ENCODE measurements around the gene MAD1L1. TPM values are rescaled to one million over a fixed set of nuclear protein-coding genes. Genes with fewer than 3 reads are reported as not detected.
A peak's percentile ranks its signal among the peaks of the same experiment; 100 is the strongest.

MAD1L1 gene
- total RNA-seq, 1 donor from 2014 or later, result 32.3 TPM

DNA sequence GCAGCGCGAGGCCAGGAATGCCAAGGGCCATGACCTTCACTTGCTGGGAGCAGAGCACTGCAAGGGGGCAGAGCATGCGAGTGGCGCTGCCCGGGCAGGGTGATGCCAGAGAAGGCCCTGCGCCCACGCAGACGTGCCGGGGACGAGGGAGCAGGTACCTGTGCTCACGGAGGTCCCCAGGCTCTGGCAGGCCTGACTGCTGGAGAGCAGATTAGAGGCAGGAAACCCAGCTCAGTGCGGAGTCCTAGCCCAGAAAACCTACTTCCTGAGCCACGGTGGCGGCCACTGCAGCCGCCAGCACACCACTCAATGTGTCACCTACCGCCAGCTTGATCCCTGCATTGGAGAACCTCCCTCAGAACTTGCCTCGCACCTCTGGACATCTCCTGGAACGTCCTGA is 148.4 kb downstream of the MAD1L1 start:
- TF ChIP-seq, protein P1, sequence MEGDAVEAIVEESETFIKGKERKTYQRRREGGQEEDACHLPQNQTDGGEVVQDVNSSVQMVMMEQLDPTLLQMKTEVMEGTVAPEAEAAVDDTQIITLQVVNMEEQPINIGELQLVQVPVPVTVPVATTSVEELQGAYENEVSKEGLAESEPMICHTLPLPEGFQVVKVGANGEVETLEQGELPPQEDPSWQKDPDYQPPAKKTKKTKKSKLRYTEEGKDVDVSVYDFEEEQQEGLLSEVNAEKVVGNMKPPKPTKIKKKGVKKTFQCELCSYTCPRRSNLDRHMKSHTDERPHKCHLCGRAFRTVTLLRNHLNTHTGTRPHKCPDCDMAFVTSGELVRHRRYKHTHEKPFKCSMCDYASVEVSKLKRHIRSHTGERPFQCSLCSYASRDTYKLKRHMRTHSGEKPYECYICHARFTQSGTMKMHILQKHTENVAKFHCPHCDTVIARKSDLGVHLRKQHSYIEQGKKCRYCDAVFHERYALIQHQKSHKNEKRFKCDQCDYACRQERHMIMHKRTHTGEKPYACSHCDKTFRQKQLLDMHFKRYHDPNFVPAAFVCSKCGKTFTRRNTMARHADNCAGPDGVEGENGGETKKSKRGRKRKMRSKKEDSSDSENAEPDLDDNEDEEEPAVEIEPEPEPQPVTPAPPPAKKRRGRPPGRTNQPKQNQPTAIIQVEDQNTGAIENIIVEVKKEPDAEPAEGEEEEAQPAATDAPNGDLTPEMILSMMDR (IDR thresholded peaks at IDR 0.05; ENCODE audit: insufficient read depth, low read depth, low read length), result no peak
- no peak for TF ChIP-seq EZH2 (IDR thresholded peaks at IDR 0.05; ENCODE audit: insufficient read depth, low read length)
- H3K27ac Mint-ChIP-seq (ENCODE audit: unreplicated experiment), result no peak overlapping the region
- H3K27me3 Mint-ChIP-seq (ENCODE audit: low read depth, unreplicated experiment), result peaks cover 4% of the 10 kb centered on the region
- peaks cover 2% of the 10 kb centered on the region for H3K4me1 Mint-ChIP-seq (ENCODE audit: low read depth, unreplicated experiment)
- H3K4me3 Mint-ChIP-seq (ENCODE audit: unreplicated experiment), result no peak overlapping the region
- H3K9me3 Mint-ChIP-seq (ENCODE audit: unreplicated experiment), result no peaks in the 10 kb centered on the region
- Histone ChIP-seq H2AFZ (ENCODE audit: low read depth, low read length) (no peak overlapping the region), H3K27ac (ENCODE audit: low read depth, low read length) (no peak overlapping the region), H3K4me3 (ENCODE audit: insufficient read depth, low read depth, low read length) (no peak overlapping the region), H3K4me1 (ENCODE audit: insufficient read depth, low read length) (peaks cover 17% of the 10 kb centered on the region), H3K27me3 (ENCODE audit: insufficient read depth, low read length) (no peaks in the 10 kb centered on the region), H3K9me3 (ENCODE audit: insufficient read depth, low read depth, low read length) (no peaks in the 10 kb centered on the region), H3K4me2 (ENCODE audit: low read length) (no peak overlapping the region), H3K36me3 (ENCODE audit: insufficient read depth, low read length) (no peaks in the 10 kb centered on the region), H3K79me2 (ENCODE audit: insufficient read depth, low read length) (no peaks in the 10 kb centered on the region), H3K9ac (ENCODE audit: low read length) (no peak overlapping the region), H4K20me1 (ENCODE audit: insufficient read depth, low read length) (peaks cover 14% of the 10 kb centered on the region)
- DNase-seq (ENCODE audit: low read depth) (no peak), FAIRE-seq (no peak)
- H3K36me3 Mint-ChIP-seq (ENCODE audit: low read depth, unreplicated experiment), result peaks cover 25% of the 10 kb centered on the region

DNA sequence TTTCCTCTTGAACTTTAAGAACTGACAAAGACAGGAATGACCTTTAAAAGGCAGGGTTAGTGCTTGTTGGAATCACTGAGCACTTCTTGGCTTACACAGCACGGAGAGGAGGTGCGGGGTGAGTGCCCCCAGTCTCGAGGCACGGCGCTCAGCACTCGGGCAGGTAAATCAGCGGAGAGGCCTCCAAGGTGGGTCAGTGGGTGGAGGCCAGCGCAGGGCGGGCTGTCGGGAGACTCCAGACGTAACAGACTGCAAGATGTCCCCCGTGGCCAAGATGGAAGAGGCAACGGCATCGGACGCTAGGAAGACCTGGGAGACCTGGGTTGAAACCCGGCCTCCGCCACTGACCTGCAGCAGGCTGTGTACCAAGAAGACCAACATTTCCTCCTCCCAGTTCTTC is 149.4 kb downstream of the MAD1L1 start:
- Histone ChIP-seq H3K4me2 (ENCODE audit: low read length) (no peak overlapping the region), H3K9ac (ENCODE audit: low read length) (no peak overlapping the region), H3K4me1 (ENCODE audit: insufficient read depth, low read length) (peaks cover 17% of the 10 kb centered on the region), H3K9me3 (ENCODE audit: insufficient read depth, low read depth, low read length) (no peaks in the 10 kb centered on the region), H3K4me3 (ENCODE audit: insufficient read depth, low read depth, low read length) (no peak overlapping the region), H3K79me2 (ENCODE audit: insufficient read depth, low read length) (no peaks in the 10 kb centered on the region), H2AFZ (ENCODE audit: low read depth, low read length) (no peak overlapping the region), H3K27me3 (ENCODE audit: insufficient read depth, low read length) (no peaks in the 10 kb centered on the region), H3K36me3 (ENCODE audit: insufficient read depth, low read length) (no peaks in the 10 kb centered on the region), H4K20me1 (ENCODE audit: insufficient read depth, low read length) (peaks cover 19% of the 10 kb centered on the region), H3K27ac (ENCODE audit: low read depth, low read length) (no peak overlapping the region)
- Mint-ChIP-seq H3K36me3 (ENCODE audit: low read depth, unreplicated experiment) (peaks cover 23% of the 10 kb centered on the region), H3K4me3 (ENCODE audit: unreplicated experiment) (no peak overlapping the region), H3K4me1 (ENCODE audit: low read depth, unreplicated experiment) (peaks cover 2% of the 10 kb centered on the region), H3K27ac (ENCODE audit: unreplicated experiment) (no peak overlapping the region), H3K27me3 (ENCODE audit: low read depth, unreplicated experiment) (peaks cover 4% of the 10 kb centered on the region), H3K9me3 (ENCODE audit: unreplicated experiment) (no peaks in the 10 kb centered on the region)
- DNase-seq (ENCODE audit: low read depth) (no peak), FAIRE-seq (no peak)
- TF ChIP-seq EZH2 (IDR thresholded peaks at IDR 0.05; ENCODE audit: insufficient read depth, low read length), result no peak
- TF ChIP-seq, protein P1 (IDR thresholded peaks at IDR 0.05; ENCODE audit: insufficient read depth, low read depth, low read length), result no peak

DNA sequence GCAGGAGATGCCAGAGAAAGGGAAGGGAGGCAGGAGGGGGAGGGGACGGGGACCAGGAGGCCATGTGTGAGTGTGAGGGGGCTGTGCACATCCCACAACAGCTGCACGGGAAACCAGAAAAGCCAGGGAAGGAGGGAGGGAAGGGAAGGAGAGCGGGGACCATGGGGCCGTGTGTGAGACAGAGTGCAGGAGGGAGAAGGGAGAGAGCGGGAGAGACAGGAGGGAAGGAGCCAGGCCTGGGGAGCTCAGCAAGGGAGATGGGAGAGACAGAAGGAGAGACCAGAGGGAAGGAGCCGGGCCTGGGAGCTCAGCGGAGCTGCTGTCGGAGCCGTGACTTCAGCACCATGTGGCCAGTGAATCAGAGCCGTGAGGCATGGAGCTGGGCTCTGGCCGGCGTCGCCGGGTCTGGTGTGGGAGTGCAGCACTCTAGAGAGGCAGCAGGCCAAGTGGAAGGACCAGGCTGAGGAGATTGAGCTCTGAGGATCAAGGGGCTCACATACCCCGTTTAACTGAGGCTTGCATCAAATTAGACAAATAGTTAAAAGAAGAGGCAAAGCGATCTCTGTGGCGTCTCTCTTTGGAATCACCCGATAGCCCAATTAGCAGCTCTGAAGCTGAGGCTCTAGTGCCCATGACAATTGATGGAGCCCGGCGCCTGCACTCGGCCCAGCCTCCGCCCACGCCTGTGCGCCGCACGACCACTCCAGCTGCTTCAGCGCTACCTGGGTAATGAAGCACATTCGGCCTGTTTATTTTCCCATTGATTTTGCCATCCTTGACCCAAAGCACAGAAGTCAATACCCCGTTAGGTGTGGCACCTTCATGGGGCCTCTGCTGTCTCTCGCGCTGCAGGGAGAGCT is 150.4 kb downstream of the MAD1L1 start:
- H2AFZ ChIP-seq (ENCODE audit: low read depth, low read length), result no peak overlapping the region
- no peaks in the 10 kb centered on the region for H3K36me3 ChIP-seq (ENCODE audit: insufficient read depth, low read length)
- H3K27me3 ChIP-seq (ENCODE audit: insufficient read depth, low read length), result no peaks in the 10 kb centered on the region
- H3K9ac ChIP-seq (ENCODE audit: low read length), result peak overlapping the region; percentile 76
- no peak overlapping the region for H3K4me3 ChIP-seq (ENCODE audit: insufficient read depth, low read depth, low read length)
- no peaks in the 10 kb centered on the region for H3K79me2 ChIP-seq (ENCODE audit: insufficient read depth, low read length)
- H3K9me3 ChIP-seq (ENCODE audit: insufficient read depth, low read depth, low read length), result no peaks in the 10 kb centered on the region
- peaks cover 19% of the 10 kb centered on the region for H4K20me1 ChIP-seq (ENCODE audit: insufficient read depth, low read length)
- H3K4me1 ChIP-seq (ENCODE audit: insufficient read depth, low read length), result peaks cover 17% of the 10 kb centered on the region
- TF ChIP-seq, protein P1 (IDR thresholded peaks at IDR 0.05; ENCODE audit: insufficient read depth, low read depth, low read length), result no peak
- no peak for TF ChIP-seq EZH2 (IDR thresholded peaks at IDR 0.05; ENCODE audit: insufficient read depth, low read length)
- Mint-ChIP-seq H3K27ac (ENCODE audit: unreplicated experiment) (peak overlapping the region; percentile 34), H3K4me1 (ENCODE audit: low read depth, unreplicated experiment) (peaks cover 2% of the 10 kb centered on the region), H3K27me3 (ENCODE audit: low read depth, unreplicated experiment) (peaks cover 4% of the 10 kb centered on the region), H3K4me3 (ENCODE audit: unreplicated experiment) (no peak overlapping the region), H3K36me3 (ENCODE audit: low read depth, unreplicated experiment) (peaks cover 24% of the 10 kb centered on the region), H3K9me3 (ENCODE audit: unreplicated experiment) (no peaks in the 10 kb centered on the region)
- peak overlapping the region; percentile 76 for H3K27ac ChIP-seq (ENCODE audit: low read depth, low read length)
- peak; percentile 83 for DNase-seq (ENCODE audit: low read depth)
- no peak for FAIRE-seq
- peak overlapping the region; percentile 71 for H3K4me2 ChIP-seq (ENCODE audit: low read length)
